HepG2 (cell line): ENCODE data around the gene RBPMS2. TPM values are rescaled to one million over a fixed set of nuclear protein-coding genes. Genes with fewer than 3 reads are reported as not detected.

Experiments
- ATF7-NPFF ChIP-seq: sonication (generic); formaldehyde crosslinking; IDR thresholded peaks from 2 replicates; pipeline ENCODE4 v1.8.1; 2023; ENCODE audit warnings: mild to moderate bottlenecking, low read depth, missing genetic modification reagents, moderate library complexity
- BCL6 ChIP-seq: IDR thresholded peaks from 2 replicates; pipeline ENCODE4 v1.6.1; 2016; ENCODE audit warnings: missing genetic modification reagents, missing compliant biosample characterization
- BRD4 ChIP-seq: sonication (generic); formaldehyde crosslinking; IDR thresholded peaks from 2 replicates; pipeline ENCODE4 v1.4.0; 2020; ENCODE audit warnings: missing genetic modification reagents
- GMEB2 ChIP-seq: IDR thresholded peaks from 2 replicates; pipeline ENCODE4 v1.6.1; 2016; ENCODE audit warnings: missing biosample characterization, missing genetic modification reagents, low read depth
- HNF4A ChIP-seq: sonication (generic); formaldehyde crosslinking; IDR thresholded peaks from 2 replicates; pipeline ENCODE4 v1.4.0; 2020; ENCODE audit warnings: missing genetic modification reagents
- MAF1 ChIP-seq: sonication (generic); formaldehyde crosslinking; IDR thresholded peaks from 2 replicates; pipeline ENCODE4 v1.5.0; 2020; ENCODE audit warnings: missing genetic modification reagents, borderline replicate concordance
- PBX3 ChIP-seq: sonication (generic); formaldehyde crosslinking; IDR thresholded peaks from 2 replicates; pipeline ENCODE4 v1.8.1; 2023; ENCODE audit warnings: missing genetic modification reagents, inconsistent platforms, borderline replicate concordance
- PCBP1 ChIP-seq: fragments of 200-400 bp; formaldehyde crosslinking; IDR thresholded peaks from 2 replicates; pipeline ENCODE4 v1.6.1; 2017; ENCODE audit warnings: mild to moderate bottlenecking, low read depth, low read length, borderline replicate concordance
- RARA ChIP-seq: IDR thresholded peaks from 2 replicates; pipeline ENCODE4 v1.6.1; 2016; ENCODE audit warnings: missing genetic modification reagents, missing compliant biosample characterization
- RFXANK ChIP-seq: IDR thresholded peaks from 2 replicates; pipeline ENCODE4 v1.6.1; 2016
- THAP9 ChIP-seq: sonication (generic); formaldehyde crosslinking; IDR thresholded peaks from 2 replicates; pipeline ENCODE4; 2020; ENCODE audit warnings: missing genetic modification reagents, mild to moderate bottlenecking, borderline replicate concordance
- ZEB1 ChIP-seq: IDR thresholded peaks from 2 replicates; pipeline ENCODE4 v1.6.1; 2012; ENCODE audit warnings: mild to moderate bottlenecking, low read depth, inconsistent platforms; ENCODE audit not compliant: insufficient replicate concordance
- ZNF24 ChIP-seq: fragments of 450-650 bp; IDR thresholded peaks from 2 replicates; pipeline ENCODE4 v1.6.1; 2017; ENCODE audit warnings: antibody characterized with exemption, mild to moderate bottlenecking
- ZNF253 ChIP-seq: sonication (generic); formaldehyde crosslinking; IDR thresholded peaks from 2 replicates; pipeline ENCODE4 v1.8.0; 2022; ENCODE audit warnings: mild to moderate bottlenecking, missing genetic modification reagents, borderline replicate concordance
- ZNF580 ChIP-seq: IDR thresholded peaks from 2 replicates; pipeline ENCODE4 v1.6.1; 2016; ENCODE audit warnings: low read depth, borderline replicate concordance
- ZNF629 ChIP-seq: sonication (generic); formaldehyde crosslinking; conservative IDR thresholded peaks from 2 replicates; pipeline ENCODE4 v1.5.0; 2020; ENCODE audit warnings: missing genetic modification reagents
- ZNF687 ChIP-seq: sonication (generic); formaldehyde crosslinking; IDR thresholded peaks from 2 replicates; pipeline ENCODE4 v1.5.1; 2020; ENCODE audit warnings: mild to moderate bottlenecking, missing genetic modification reagents, moderate library complexity
- ZSCAN29 ChIP-seq: sonication (generic); formaldehyde crosslinking; conservative IDR thresholded peaks from 2 replicates; pipeline ENCODE4 v1.4.0; 2020; ENCODE audit warnings: mild to moderate bottlenecking, missing genetic modification reagents
- polyA plus RNA-seq, 8 experiments: library from polyadenylated mRNA; depleted of rRNA in 3 of 8; stranded (reverse) in 7 of 8; unstranded in 1 of 8; fragments of >200 nt; fragmentation: Illumina TruSeq in 4 of 8; extraction: Trizol in 4 of 8; gene quantifications; 2 replicates each; pipeline versions ENCODE4 v1.2.1 to v1.2.3, GENCODE V29; 2011 to 2016; ENCODE audit warnings: low read depth in 4 of 8, missing spikeins in 1 of 8, mixed read lengths in 1 of 8; ENCODE audit not compliant: insufficient read depth in 1 of 8
- total RNA-seq, 5 experiments: library from RNA; depleted of rRNA; stranded (reverse); fragments of >200 nt; fragmentation: Illumina TruSeq; extraction: Trizol; gene quantifications; 2 replicates each; pipeline ENCODE4 v1.2.3, GENCODE V29; 2016; ENCODE audit warnings: low read depth in 1 of 5

Gene RBPMS2
- total and polyA plus RNA-seq, 2 of the 13 experiments (the other 11 are each of a cell fraction or from before 2014, with no cell fraction given) = 0.08 TPM; not detected in 1

GRCh38 chr15:64763874-64764273 is 11.5 kb downstream of the RBPMS2 start (continued):
- TF ChIP-seq ZNF253 (no peak), ZNF629 (CRISPR knock-in tag) (no peak), RARA (CRISPR knock-in tag) (peak; percentile 73), THAP9 (CRISPR knock-in tag) (no peak), RFXANK (no peak), ZSCAN29 (CRISPR knock-in tag) (no peak), ZEB1 (no peak), PBX3 (CRISPR knock-in tag) (no peak), BCL6 (CRISPR knock-in tag) (0 out of 2 replicates have a peak, but pooled peaks have one; percentile 25), HNF4A (CRISPR knock-in tag) (peak; percentile 63; the same call in 1 of the 2 replicates), MAF1 (no peak), ZNF687 (CRISPR knock-in tag) (peak; percentile 30; the same call in 1 of the 2 replicates), BRD4 (CRISPR knock-in tag) (no peak), PCBP1 (no peak), ATF7-NPFF (CRISPR knock-in tag) (no peak), ZNF24 (no peak), GMEB2 (CRISPR knock-in tag) (no peak), ZNF580 (CRISPR knock-in tag) (no peak)
